Gastrocnemius medialis (tissue), 4 donors: ENCODE results near the gene FOS. TPM values are rescaled to one million over a fixed set of nuclear protein-coding genes. Genes with fewer than 3 reads are reported as not detected.

ENCODE experiments used
- ATAC-seq, 2 donors: fragments of 150-250 bp; one replicate each; pipeline ENCODE4 v1.9.1; 2016
- DNase-seq, 2 donors: peaks; one replicate each; pipeline ENCODE4 v3.0.0-alpha.2; 2019
- H3K27ac ChIP-seq, 4 donors: fragments of 200-600 bp; sonication (generic); 1 replicate in 1 of 4; 2 replicates in 3 of 4; pipeline ENCODE4 v1.5.1; 2016 to 2018; ENCODE audit warnings: mild to moderate bottlenecking in 2 of 4, moderate library complexity in 1 of 4
- H3K27me3 ChIP-seq, 3 donors: fragments of 200-600 bp; sonication (generic) in 2 of 3; 1 replicate in 1 of 3; 2 replicates in 2 of 3; pipeline versions ENCODE4 v1.5.1 to v1.6.0; 2016 to 2019; ENCODE audit warnings: mild to moderate bottlenecking in 1 of 3, moderate library complexity in 1 of 3
- H3K36me3 ChIP-seq, 2 donors: fragments of 200-600 bp; sonication (generic) in 1 of 2; one replicate each; pipeline ENCODE4 v1.5.1; 2017 to 2018
- H3K4me1 ChIP-seq, 2 donors: fragments of 200-600 bp; sonication (generic) in 1 of 2; one replicate each; pipeline ENCODE4 v1.5.1; 2016 to 2017; ENCODE audit warnings: mild to moderate bottlenecking in 2 of 2
- H3K4me3 ChIP-seq, 4 donors: fragments of 200-600 bp; sonication (generic) in 3 of 4; 1 replicate in 1 of 4; 2 replicates in 3 of 4; pipeline ENCODE4 v1.5.1; 2016 to 2019; ENCODE audit warnings: mild to moderate bottlenecking in 2 of 4
- H3K9me3 ChIP-seq, 3 donors: fragments of 200-600 bp; sonication (generic) in 2 of 3; 1 replicate in 1 of 3; 2 replicates in 2 of 3; pipeline ENCODE4 v1.5.1; 2016 to 2019
- POLR2A ChIP-seq, 2 donors: fragments of 450-650 bp; IDR thresholded peaks; one replicate each; pipeline ENCODE4 v1.6.1; 2017; ENCODE audit warnings: antibody characterized with exemption in 2 of 2, mild to moderate bottlenecking in 2 of 2, moderate library complexity in 2 of 2
- in situ Hi-C, 4 donors: fragments of 200-750 bp; cut with MboI; loops; one replicate each; pipeline versions ENCODE4 v1.15.0 to v1.8.0; 2017; ENCODE audit warnings: low sequenced_read_pairs in 4 of 4
- intact Hi-C: fragments of 100-400 bp; cut with DNase I; formaldehyde crosslinking; loops from one replicate; pipeline ENCODE4 v1.15.1; 2023; ENCODE audit warnings: low total_unique reads
- total RNA-seq, 4 donors: library from RNA; depleted of rRNA; stranded (reverse); fragments of >200 nt; gene quantifications; one replicate each; pipeline versions ENCODE4 v1.1.0 to v1.2.3, GENCODE V29; 2016
- TF ChIP-seq, protein P1 (sequence below), 5 experiments: fragments of 450-650 bp in 3 of 5; fragments of 200-600 bp in 2 of 5; sonication (generic) in 2 of 5; IDR thresholded peaks in 4 of 5; conservative IDR thresholded peaks in 1 of 5; 1 replicate in 4 of 5; 2 replicates in 1 of 5; pipeline ENCODE4 v1.5.1; 2016 to 2019; ENCODE audit warnings: antibody characterized with exemption in 5 of 5, mild to moderate bottlenecking in 3 of 5, moderate library complexity in 3 of 5

Gene FOS
- total RNA-seq: 100 to 1,000 TPM in 1 of 4 donors, 10 to 100 TPM in 3; 16.3 to 110 (median 53.5) TPM

- peak within 1 kb of the TSS; percentile 98 to 100 (median 100) for H3K27ac ChIP-seq
- TF ChIP-seq, protein P1, sequence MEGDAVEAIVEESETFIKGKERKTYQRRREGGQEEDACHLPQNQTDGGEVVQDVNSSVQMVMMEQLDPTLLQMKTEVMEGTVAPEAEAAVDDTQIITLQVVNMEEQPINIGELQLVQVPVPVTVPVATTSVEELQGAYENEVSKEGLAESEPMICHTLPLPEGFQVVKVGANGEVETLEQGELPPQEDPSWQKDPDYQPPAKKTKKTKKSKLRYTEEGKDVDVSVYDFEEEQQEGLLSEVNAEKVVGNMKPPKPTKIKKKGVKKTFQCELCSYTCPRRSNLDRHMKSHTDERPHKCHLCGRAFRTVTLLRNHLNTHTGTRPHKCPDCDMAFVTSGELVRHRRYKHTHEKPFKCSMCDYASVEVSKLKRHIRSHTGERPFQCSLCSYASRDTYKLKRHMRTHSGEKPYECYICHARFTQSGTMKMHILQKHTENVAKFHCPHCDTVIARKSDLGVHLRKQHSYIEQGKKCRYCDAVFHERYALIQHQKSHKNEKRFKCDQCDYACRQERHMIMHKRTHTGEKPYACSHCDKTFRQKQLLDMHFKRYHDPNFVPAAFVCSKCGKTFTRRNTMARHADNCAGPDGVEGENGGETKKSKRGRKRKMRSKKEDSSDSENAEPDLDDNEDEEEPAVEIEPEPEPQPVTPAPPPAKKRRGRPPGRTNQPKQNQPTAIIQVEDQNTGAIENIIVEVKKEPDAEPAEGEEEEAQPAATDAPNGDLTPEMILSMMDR (IDR thresholded peaks at IDR 0.05 in 4 of 5, conservative IDR thresholded peaks at IDR 0.05 in 1 of 5): peak in 1 of 5 experiments; percentile 19
- peak; percentile 99 to 100 for TF ChIP-seq POLR2A (IDR thresholded peaks at IDR 0.05)
- peak; percentile 92 to 93 for DNase-seq
- intact Hi-C loops (loop anchor here (2.0 to 5.0 kb wide), 2 partner anchors 40 to 131 kb away; no protein-coding TSS in a partner anchor), in situ Hi-C loops (no loop called here)
- peaks cover 27 to 30% of the 10 kb centered on the region in 2 donors for H3K4me1 ChIP-seq
- peak; percentile 76 to 80 for ATAC-seq
- peak within 1 kb of the TSS; percentile 84 to 95 (median 90) for H3K4me3 ChIP-seq
- H3K27me3 ChIP-seq: no peaks in the 10 kb centered on the region
- H3K9me3 ChIP-seq: no peaks in the 10 kb centered on the region
- H3K36me3 ChIP-seq: peaks cover 2 to 14% of the 10 kb centered on the region in 2 donors
Observed at GRCh38 chr14:75278422-75279152, at the start of gene FOS. Gene FOS (plus strand): TSS chr14:75278828. CDS start chr14:75278983, 155 bp downstream.

- no peak for DNase-seq
- H3K4me1 ChIP-seq: peaks cover 18 to 20% of the 10 kb centered on the region in 2 donors
- H3K27ac ChIP-seq: peak overlapping the region in 3 of 4 donors; percentile 60 to 77 (median 66)
- in situ Hi-C loops (loop anchor here in 2 of 4 donors (10.0 kb wide), 2 partner anchors 65 to 75 kb away; no protein-coding TSS in a partner anchor), intact Hi-C loops (no loop called here)
- H3K4me3 ChIP-seq: no peak overlapping the region
- H3K36me3 ChIP-seq: no peaks in the 10 kb centered on the region
- no peaks in the 10 kb centered on the region for H3K27me3 ChIP-seq
- H3K9me3 ChIP-seq: no peaks in the 10 kb centered on the region
- ATAC-seq: no peak
- TF ChIP-seq, protein P1 (IDR thresholded peaks at IDR 0.05 in 4 of 5, conservative IDR thresholded peaks at IDR 0.05 in 1 of 5): no peak
- TF ChIP-seq POLR2A (IDR thresholded peaks at IDR 0.05): no peak
Observed at GRCh38 chr14:75229661-75230139, 48.9 kb upstream of the FOS start.

GRCh38 chr14:75230140-75230792, 48.4 kb upstream of the FOS start:
- DNase-seq (peak in 1 of 2 donors; percentile 88), ATAC-seq (peak; percentile 35 to 86)
- peaks cover 18 to 20% of the 10 kb centered on the region in 2 donors for H3K4me1 ChIP-seq
- intact Hi-C loops (no loop called here), in situ Hi-C loops (loop anchor here in 2 of 4 donors (10.0 kb wide), 2 partner anchors 65 to 75 kb away; no protein-coding TSS in a partner anchor)
- TF ChIP-seq POLR2A (IDR thresholded peaks at IDR 0.05): no peak
- TF ChIP-seq, protein P1 (IDR thresholded peaks at IDR 0.05 in 4 of 5, conservative IDR thresholded peaks at IDR 0.05 in 1 of 5): peak in 3 of 5 experiments; percentile 19 to 38 (median 28)
- no peaks in the 10 kb centered on the region for H3K27me3 ChIP-seq
- H3K9me3 ChIP-seq: no peaks in the 10 kb centered on the region
- H3K4me3 ChIP-seq: no peak overlapping the region
- H3K36me3 ChIP-seq: no peaks in the 10 kb centered on the region
- peak overlapping the region in 3 of 4 donors; percentile 60 to 77 (median 66) for H3K27ac ChIP-seq

- DNase-seq (peak in 1 of 2 donors; percentile 43), ATAC-seq (peak; percentile 83 to 84)
- no peak for TF ChIP-seq POLR2A (IDR thresholded peaks at IDR 0.05)
- TF ChIP-seq, protein P1 (IDR thresholded peaks at IDR 0.05 in 4 of 5, conservative IDR thresholded peaks at IDR 0.05 in 1 of 5): no peak
- in situ Hi-C loops: loop anchor here in 2 of 4 donors (10.0 kb wide), 2 partner anchors 63 to 77 kb away; no protein-coding TSS in a partner anchor
- Histone ChIP-seq H3K27ac (peak overlapping the region; percentile 60 to 77 (median 68)), H3K9me3 (no peaks in the 10 kb centered on the region), H3K27me3 (no peaks in the 10 kb centered on the region), H3K36me3 (no peaks in the 10 kb centered on the region), H3K4me3 (no peak overlapping the region), H3K4me1 (peaks cover 23 to 25% of the 10 kb centered on the region in 2 donors)
- intact Hi-C loops: no loop called here
Observed at GRCh38 chr14:75231320-75231719, 47.3 kb upstream of the FOS start.
